GM12875 (cell line): Measurements from ENCODE around the gene ADAMTS9.

Experiments
- H3K4me3 ChIP-seq: one replicate; pipeline ENCODE4 v1.5.1; 2011; ENCODE audit warnings: low read depth, low read length, control low read depth
- TF ChIP-seq, protein P1 (sequence below): IDR thresholded peaks from 2 replicates; pipeline ENCODE4 v1.5.1; 2011; ENCODE audit warnings: low read depth, mild to moderate bottlenecking, control low read depth, inconsistent platforms, low read length, moderate library complexity, borderline replicate concordance; ENCODE audit not compliant: insufficient read depth

The ADAMTS9 gene

GRCh38 chr3:64718976-64719375 is 31.2 kb upstream of the ADAMTS9 start:
- TF ChIP-seq, protein P1, sequence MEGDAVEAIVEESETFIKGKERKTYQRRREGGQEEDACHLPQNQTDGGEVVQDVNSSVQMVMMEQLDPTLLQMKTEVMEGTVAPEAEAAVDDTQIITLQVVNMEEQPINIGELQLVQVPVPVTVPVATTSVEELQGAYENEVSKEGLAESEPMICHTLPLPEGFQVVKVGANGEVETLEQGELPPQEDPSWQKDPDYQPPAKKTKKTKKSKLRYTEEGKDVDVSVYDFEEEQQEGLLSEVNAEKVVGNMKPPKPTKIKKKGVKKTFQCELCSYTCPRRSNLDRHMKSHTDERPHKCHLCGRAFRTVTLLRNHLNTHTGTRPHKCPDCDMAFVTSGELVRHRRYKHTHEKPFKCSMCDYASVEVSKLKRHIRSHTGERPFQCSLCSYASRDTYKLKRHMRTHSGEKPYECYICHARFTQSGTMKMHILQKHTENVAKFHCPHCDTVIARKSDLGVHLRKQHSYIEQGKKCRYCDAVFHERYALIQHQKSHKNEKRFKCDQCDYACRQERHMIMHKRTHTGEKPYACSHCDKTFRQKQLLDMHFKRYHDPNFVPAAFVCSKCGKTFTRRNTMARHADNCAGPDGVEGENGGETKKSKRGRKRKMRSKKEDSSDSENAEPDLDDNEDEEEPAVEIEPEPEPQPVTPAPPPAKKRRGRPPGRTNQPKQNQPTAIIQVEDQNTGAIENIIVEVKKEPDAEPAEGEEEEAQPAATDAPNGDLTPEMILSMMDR, result no peak
- no peak overlapping the region for H3K4me3 ChIP-seq

- TF ChIP-seq, protein P1, result no peak
Measured at GRCh38 chr3:64717872-64718613, 30.2 kb upstream of the ADAMTS9 start.

GRCh38 chr3:64717411-64717810 is 29.6 kb upstream of the ADAMTS9 start:
- TF ChIP-seq, protein P1, result no peak
- no peak overlapping the region for H3K4me3 ChIP-seq

More at GRCh38 chr3:64717872-64718613, 30.2 kb upstream of the ADAMTS9 start:
- H3K4me3 ChIP-seq, result no peak overlapping the region

GRCh38 chr3:64716110-64716710 is 28.4 kb upstream of the ADAMTS9 start:
- no peak overlapping the region for H3K4me3 ChIP-seq
- TF ChIP-seq, protein P1, result no peak

DNA sequence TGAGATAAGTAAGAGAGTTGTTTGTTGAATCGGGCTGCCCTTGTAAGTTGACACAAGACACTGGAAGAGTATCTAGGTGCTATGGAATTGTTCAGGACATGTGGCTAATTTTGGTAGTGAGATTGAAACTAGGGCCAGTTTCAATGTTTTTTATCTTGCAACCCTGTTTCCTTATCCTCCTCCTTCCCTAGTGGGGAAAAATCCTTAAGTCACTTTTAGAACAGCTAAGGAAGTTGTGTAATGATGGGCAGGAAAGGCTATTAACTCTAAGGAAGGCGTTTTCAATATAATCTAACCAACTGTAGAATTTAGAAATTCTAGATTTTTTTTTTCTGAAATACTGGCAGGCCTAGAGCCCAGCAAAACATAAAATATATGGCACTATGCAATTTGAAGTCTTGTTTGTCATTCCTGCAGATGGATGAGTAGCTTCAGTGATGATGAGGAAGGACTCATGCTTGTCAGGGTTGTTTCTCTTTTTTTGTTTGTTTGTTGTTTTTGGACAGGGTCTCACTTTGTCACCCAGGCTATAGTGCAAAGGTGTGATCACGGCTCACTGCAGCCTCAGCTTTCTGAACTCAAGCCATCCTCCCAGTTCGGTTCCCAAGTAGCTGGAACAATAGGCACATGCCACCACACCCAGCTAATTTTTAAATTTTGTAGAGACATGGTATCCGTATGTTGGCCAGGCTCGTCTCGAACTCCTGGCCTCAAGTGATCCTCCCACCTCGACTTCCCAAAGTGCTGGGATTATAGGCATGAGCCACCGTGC is 27.6 kb upstream of the ADAMTS9 start:
- H3K4me3 ChIP-seq, result no peak overlapping the region
- TF ChIP-seq, protein P1, result no peak

- no peak overlapping the region for H3K4me3 ChIP-seq
- TF ChIP-seq, protein P1, result no peak
Measured at GRCh38 chr3:64708456-64708855, 20.7 kb upstream of the ADAMTS9 start.
